DND-41 (cell line): ENCODE measurements around the gene EHD1.

Experiments used
- EZH2 ChIP-seq: IDR thresholded peaks from 3 replicates; pipeline ENCODE4 v1.6.1; 2012; ENCODE audit warnings: borderline replicate concordance, low read depth, mild to moderate bottlenecking, moderate library complexity, low read length, inconsistent platforms; ENCODE audit not compliant: severe bottlenecking
- TF ChIP-seq, protein P1 (sequence below): IDR thresholded peaks from 2 replicates; pipeline ENCODE4 v1.5.1; 2012; ENCODE audit warnings: borderline replicate concordance, low read length, moderate library complexity, mild to moderate bottlenecking; ENCODE audit not compliant: poor library complexity, severe bottlenecking; ENCODE audit errors: extremely low read depth

DNA sequence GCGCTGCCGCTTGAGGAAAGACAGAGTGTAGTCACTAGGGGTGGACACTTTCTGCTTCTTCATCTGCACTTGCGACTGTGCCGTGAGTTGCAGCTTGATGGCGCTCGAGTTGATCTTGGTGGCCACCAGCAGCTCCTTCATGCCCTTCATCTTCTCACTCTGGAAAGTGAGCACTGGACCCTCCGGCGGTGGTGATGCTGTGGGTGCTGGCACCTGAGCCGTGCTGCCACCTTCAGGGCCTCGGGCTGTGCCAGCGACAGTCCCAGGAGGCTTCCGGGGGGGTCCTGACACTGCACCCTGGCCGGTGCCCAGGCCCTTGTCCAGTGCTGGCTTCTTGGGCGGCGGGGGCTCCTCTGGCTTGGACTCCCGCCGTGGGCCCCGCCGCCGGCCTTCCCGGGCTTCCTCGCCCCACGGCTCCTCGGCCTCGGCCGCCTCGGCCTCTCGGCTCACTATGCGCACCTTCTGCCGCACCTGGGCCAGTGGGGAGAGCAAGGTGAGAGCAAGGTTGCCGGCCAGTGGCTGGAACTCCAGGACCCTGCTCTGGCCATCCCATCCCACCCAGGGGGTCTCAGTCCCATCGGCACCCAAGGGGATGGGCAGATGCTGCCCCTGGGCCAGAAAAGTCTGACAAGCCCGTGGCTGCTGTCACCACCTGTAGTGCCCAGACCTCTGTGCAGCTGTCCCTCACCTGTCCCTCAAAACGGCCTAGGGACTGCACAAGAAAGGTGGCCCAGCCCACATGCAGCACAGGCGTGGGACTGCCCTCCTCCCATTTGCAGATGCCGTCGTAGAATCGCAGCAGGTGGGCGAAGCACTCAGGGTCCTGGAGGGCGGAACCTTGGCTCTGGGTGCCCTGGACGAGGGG is 73.8 kb downstream of the EHD1 start:
- TF ChIP-seq, protein P1, sequence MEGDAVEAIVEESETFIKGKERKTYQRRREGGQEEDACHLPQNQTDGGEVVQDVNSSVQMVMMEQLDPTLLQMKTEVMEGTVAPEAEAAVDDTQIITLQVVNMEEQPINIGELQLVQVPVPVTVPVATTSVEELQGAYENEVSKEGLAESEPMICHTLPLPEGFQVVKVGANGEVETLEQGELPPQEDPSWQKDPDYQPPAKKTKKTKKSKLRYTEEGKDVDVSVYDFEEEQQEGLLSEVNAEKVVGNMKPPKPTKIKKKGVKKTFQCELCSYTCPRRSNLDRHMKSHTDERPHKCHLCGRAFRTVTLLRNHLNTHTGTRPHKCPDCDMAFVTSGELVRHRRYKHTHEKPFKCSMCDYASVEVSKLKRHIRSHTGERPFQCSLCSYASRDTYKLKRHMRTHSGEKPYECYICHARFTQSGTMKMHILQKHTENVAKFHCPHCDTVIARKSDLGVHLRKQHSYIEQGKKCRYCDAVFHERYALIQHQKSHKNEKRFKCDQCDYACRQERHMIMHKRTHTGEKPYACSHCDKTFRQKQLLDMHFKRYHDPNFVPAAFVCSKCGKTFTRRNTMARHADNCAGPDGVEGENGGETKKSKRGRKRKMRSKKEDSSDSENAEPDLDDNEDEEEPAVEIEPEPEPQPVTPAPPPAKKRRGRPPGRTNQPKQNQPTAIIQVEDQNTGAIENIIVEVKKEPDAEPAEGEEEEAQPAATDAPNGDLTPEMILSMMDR: peak; percentile 36
- TF ChIP-seq EZH2: no peak
